SK-N-SH (cell line): Measurements from ENCODE around the gene ZNF133. TPM values are rescaled to one million over a fixed set of nuclear protein-coding genes. Genes with fewer than 3 reads are reported as not detected.

Experiments
- CTCF ChIA-PET: fragments of 300-600, 350-600 bp; formaldehyde crosslinking; extraction: SDS; loops from one replicate; lab custom pipeline; 2021; lab: Yijun Ruan, JAX
- POLR2A ChIA-PET: fragments of 350-600 bp; sonication (Branson Sonifier 250); formaldehyde crosslinking; extraction: SDS; loops from one replicate; lab custom pipeline; 2020; ENCODE audit warnings: antibody characterized with exemption, inconsistent platforms; lab: Yijun Ruan, JAX
- DNase-seq: peaks from one replicate; pipeline ENCODE4 v3.0.0; 2012
- H2AFZ ChIP-seq: fragments of 200-600 bp; sonication (generic); 2 replicates; pipeline ENCODE4 v1.8.1; 2016; ENCODE audit warnings: antibody characterized with exemption, mild to moderate bottlenecking, low read depth
- H3F3A ChIP-seq: fragments of 200-600 bp; sonication (generic); replicated peaks from 2 replicates; pipeline ENCODE3; 2016; ENCODE audit warnings: antibody characterized with exemption, mild to moderate bottlenecking; ENCODE audit not compliant: insufficient read depth
- H3K27ac ChIP-seq, 2 experiments: fragments of 200-500 bp in 1 of 2; fragments of 200-600 bp in 1 of 2; sonication (Bioruptor generic) in 1 of 2; sonication (generic), shearing (Covaris generic) in 1 of 2; 2 replicates each; pipeline versions ENCODE4 v1.5.1 to v1.6.1; 2014 to 2016; ENCODE audit warnings: low read depth in 2 of 2, inconsistent platforms in 1 of 2, low read length in 1 of 2, mild to moderate bottlenecking in 1 of 2, mixed read lengths in 1 of 2
- H3K27me3 ChIP-seq: fragments of 200-600 bp; sonication (generic), shearing (Covaris generic); 2 replicates; pipeline ENCODE4 v1.6.1; 2016; ENCODE audit warnings: mixed run types; ENCODE audit not compliant: insufficient read depth
- H3K36me3 ChIP-seq, 2 experiments: fragments of 200-500 bp in 1 of 2; fragments of 200-600 bp in 1 of 2; sonication (Bioruptor generic) in 1 of 2; sonication (generic) in 1 of 2; replicated peaks in 1 of 2; 2 replicates each; pipeline versions ENCODE3 to v1.5.1; 2014 to 2016; ENCODE audit warnings: low read length in 1 of 2, mild to moderate bottlenecking in 1 of 2; ENCODE audit not compliant: insufficient read depth in 2 of 2, control insufficient read depth in 1 of 2
- H3K4me1 ChIP-seq, 2 experiments: fragments of 200-500 bp in 1 of 2; fragments of 200-600 bp in 1 of 2; sonication (Bioruptor generic) in 1 of 2; sonication (generic), shearing (Covaris generic) in 1 of 2; 2 replicates each; pipeline versions ENCODE4 v1.5.1 to v1.6.1; 2014 to 2016; ENCODE audit warnings: low read depth in 1 of 2, low read length in 1 of 2, mixed run types in 1 of 2; ENCODE audit not compliant: insufficient read depth in 2 of 2, control insufficient read depth in 1 of 2
- H3K4me2 ChIP-seq: fragments of 200-600 bp; sonication (generic), shearing (Covaris generic); 2 replicates; pipeline ENCODE4 v1.6.1; 2017; ENCODE audit warnings: mixed run types
- H3K4me3 ChIP-seq, 2 experiments: fragments of 200-500 bp in 1 of 2; fragments of 200-600 bp in 1 of 2; sonication (Bioruptor generic) in 1 of 2; sonication (generic), shearing (Covaris generic) in 1 of 2; 2 replicates each; pipeline versions ENCODE4 v1.5.1 to v1.8.1; 2014 to 2016; ENCODE audit warnings: low read depth in 2 of 2, inconsistent platforms in 1 of 2, low read length in 1 of 2, mild to moderate bottlenecking in 1 of 2, mixed read lengths in 1 of 2, moderate library complexity in 1 of 2
- H3K79me2 ChIP-seq: fragments of 200-600 bp; sonication (generic); 2 replicates; pipeline ENCODE4 v1.8.1; 2017; ENCODE audit warnings: mild to moderate bottlenecking; ENCODE audit not compliant: insufficient read depth
- H3K9ac ChIP-seq: fragments of 200-600 bp; sonication (generic); 2 replicates; pipeline ENCODE4 v1.6.1; 2017; ENCODE audit warnings: mixed run types
- H3K9me2 ChIP-seq: fragments of 200-600 bp; sonication (generic); 2 replicates; pipeline ENCODE4 v1.6.1; 2017; ENCODE audit warnings: mixed run types
- H3K9me3 ChIP-seq: fragments of 200-600 bp; sonication (generic); 2 replicates; pipeline ENCODE4 v1.6.1; 2017; ENCODE audit warnings: mixed run types, mild to moderate bottlenecking, moderate library complexity
- H4K20me1 ChIP-seq: fragments of 200-600 bp; sonication (generic); 2 replicates; pipeline ENCODE4 v1.6.1; 2017; ENCODE audit warnings: mild to moderate bottlenecking, mixed run types; ENCODE audit not compliant: insufficient read depth
- CTCF ChIP-seq: fragments of 200-600 bp; sonication (generic); IDR thresholded peaks from 2 replicates; pipeline ENCODE4 v1.6.1; 2017; ENCODE audit warnings: antibody characterized with exemption, mild to moderate bottlenecking, moderate library complexity
- EZH2phosphoT487 ChIP-seq: fragments of 200-600 bp; sonication (generic); IDR thresholded peaks from 2 replicates; pipeline ENCODE4 v1.6.1; 2017; ENCODE audit warnings: low read depth, mixed run types, mild to moderate bottlenecking, antibody characterized with exemption, moderate library complexity, borderline replicate concordance
- FOXJ3 ChIP-seq: sonication (generic); formaldehyde crosslinking; IDR thresholded peaks from 2 replicates; pipeline ENCODE4 v1.5.1; 2020; ENCODE audit warnings: mild to moderate bottlenecking, missing genetic modification reagents
- FOXM1 ChIP-seq: IDR thresholded peaks from 2 replicates; pipeline ENCODE4 v1.4.0; 2012; ENCODE audit warnings: low read depth, mild to moderate bottlenecking
- POLR2AphosphoS5 ChIP-seq: IDR thresholded peaks from 2 replicates; pipeline ENCODE4 v1.6.1; 2012; ENCODE audit warnings: low read depth, low read length
- RAD21 ChIP-seq: IDR thresholded peaks from 2 replicates; pipeline ENCODE4 v1.6.1; 2012; ENCODE audit warnings: mild to moderate bottlenecking, low read length
- RCOR1 ChIP-seq: fragments of 150-350 bp; IDR thresholded peaks from 2 replicates; pipeline ENCODE4 v1.6.1; 2017; ENCODE audit warnings: antibody characterized with exemption, low read length
- SIN3A ChIP-seq: IDR thresholded peaks from 2 replicates; pipeline ENCODE4 v1.6.1; 2012; ENCODE audit warnings: low read depth, mild to moderate bottlenecking, low read length, moderate library complexity, borderline replicate concordance
- TAF1 ChIP-seq: IDR thresholded peaks from 2 replicates; pipeline ENCODE4 v1.6.1; 2012; ENCODE audit warnings: low read depth, mild to moderate bottlenecking, low read length, moderate library complexity, borderline replicate concordance
- USF1 ChIP-seq: IDR thresholded peaks from 2 replicates; pipeline ENCODE4 v1.4.0; 2012; ENCODE audit warnings: low read depth, borderline replicate concordance
- WGBS: methylation state at CpG from one replicate; pipeline ENCODE4 v1.1.6; 2017; ENCODE audit warnings: low lambda C conversion rate; 5-methylcytosine and 5-hydroxymethylcytosine counted together
- polyA plus RNA-seq, 3 experiments: library from polyadenylated mRNA; depleted of rRNA; stranded (reverse); fragments of >200 nt; gene quantifications; 2 replicates each; pipeline ENCODE4 v1.2.3, GENCODE V29; 2012
- TF ChIP-seq, protein P1 (sequence below): fragments of 150-350 bp; IDR thresholded peaks from 2 replicates; pipeline ENCODE4 v1.6.1; 2016; ENCODE audit warnings: mild to moderate bottlenecking, low read depth, low read length
- TF ChIP-seq, protein P2 (sequence below): IDR thresholded peaks from 2 replicates; pipeline ENCODE4 v1.6.1; 2012; ENCODE audit warnings: mild to moderate bottlenecking, low read depth, low read length, moderate library complexity

ZNF133 gene
- polyA plus RNA-seq, 1 of the 3 experiments (the other 2 are of a cell fraction) = 15.5 TPM

DNA sequence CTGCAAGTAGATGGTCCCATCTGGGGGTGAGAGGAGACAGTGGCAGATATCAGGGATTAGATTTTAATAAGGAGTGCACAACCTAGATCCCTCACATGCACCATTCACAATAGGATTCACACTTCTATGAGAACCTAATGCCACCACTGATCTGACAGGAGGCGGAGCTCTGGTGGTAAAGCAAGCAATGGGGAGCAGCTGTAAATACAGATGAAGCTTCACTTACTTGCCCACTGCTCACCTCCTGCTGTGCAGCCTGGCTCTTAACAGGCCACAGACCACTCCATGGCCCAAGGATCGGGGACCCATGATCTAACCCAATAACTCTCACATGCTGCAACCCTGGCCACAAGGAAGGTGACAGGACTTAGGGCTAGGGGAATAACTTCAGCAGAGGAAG is 75.4 kb downstream of the ZNF133 start:
- H3K4me1 ChIP-seq = no peaks in the 10 kb centered on the region
- H2AFZ ChIP-seq = no peak overlapping the region
- 57% methylated on average over 2 of the region's 2 CpGs for WGBS
- no peaks in the 10 kb centered on the region for H3K9me3 ChIP-seq
- no peak for DNase-seq
- TF ChIP-seq TAF1 = no peak
- TF ChIP-seq EZH2phosphoT487 = no peak
- no peak for TF ChIP-seq RCOR1
- TF ChIP-seq, protein P1, sequence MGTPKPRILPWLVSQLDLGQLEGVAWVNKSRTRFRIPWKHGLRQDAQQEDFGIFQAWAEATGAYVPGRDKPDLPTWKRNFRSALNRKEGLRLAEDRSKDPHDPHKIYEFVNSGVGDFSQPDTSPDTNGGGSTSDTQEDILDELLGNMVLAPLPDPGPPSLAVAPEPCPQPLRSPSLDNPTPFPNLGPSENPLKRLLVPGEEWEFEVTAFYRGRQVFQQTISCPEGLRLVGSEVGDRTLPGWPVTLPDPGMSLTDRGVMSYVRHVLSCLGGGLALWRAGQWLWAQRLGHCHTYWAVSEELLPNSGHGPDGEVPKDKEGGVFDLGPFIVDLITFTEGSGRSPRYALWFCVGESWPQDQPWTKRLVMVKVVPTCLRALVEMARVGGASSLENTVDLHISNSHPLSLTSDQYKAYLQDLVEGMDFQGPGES = no peak
- TF ChIP-seq FOXJ3 = no peak
- TF ChIP-seq CTCF = no peak
- no peak for TF ChIP-seq SIN3A
- no peak for TF ChIP-seq POLR2AphosphoS5
- no peak for TF ChIP-seq USF1
- no peak for TF ChIP-seq RAD21
- TF ChIP-seq, protein P2, sequence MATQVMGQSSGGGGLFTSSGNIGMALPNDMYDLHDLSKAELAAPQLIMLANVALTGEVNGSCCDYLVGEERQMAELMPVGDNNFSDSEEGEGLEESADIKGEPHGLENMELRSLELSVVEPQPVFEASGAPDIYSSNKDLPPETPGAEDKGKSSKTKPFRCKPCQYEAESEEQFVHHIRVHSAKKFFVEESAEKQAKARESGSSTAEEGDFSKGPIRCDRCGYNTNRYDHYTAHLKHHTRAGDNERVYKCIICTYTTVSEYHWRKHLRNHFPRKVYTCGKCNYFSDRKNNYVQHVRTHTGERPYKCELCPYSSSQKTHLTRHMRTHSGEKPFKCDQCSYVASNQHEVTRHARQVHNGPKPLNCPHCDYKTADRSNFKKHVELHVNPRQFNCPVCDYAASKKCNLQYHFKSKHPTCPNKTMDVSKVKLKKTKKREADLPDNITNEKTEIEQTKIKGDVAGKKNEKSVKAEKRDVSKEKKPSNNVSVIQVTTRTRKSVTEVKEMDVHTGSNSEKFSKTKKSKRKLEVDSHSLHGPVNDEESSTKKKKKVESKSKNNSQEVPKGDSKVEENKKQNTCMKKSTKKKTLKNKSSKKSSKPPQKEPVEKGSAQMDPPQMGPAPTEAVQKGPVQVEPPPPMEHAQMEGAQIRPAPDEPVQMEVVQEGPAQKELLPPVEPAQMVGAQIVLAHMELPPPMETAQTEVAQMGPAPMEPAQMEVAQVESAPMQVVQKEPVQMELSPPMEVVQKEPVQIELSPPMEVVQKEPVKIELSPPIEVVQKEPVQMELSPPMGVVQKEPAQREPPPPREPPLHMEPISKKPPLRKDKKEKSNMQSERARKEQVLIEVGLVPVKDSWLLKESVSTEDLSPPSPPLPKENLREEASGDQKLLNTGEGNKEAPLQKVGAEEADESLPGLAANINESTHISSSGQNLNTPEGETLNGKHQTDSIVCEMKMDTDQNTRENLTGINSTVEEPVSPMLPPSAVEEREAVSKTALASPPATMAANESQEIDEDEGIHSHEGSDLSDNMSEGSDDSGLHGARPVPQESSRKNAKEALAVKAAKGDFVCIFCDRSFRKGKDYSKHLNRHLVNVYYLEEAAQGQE = no peak
- no peak for TF ChIP-seq FOXM1
- no peak overlapping the region for H3K4me3 ChIP-seq
- H3K9ac ChIP-seq = no peak overlapping the region
- H3K79me2 ChIP-seq = no peaks in the 10 kb centered on the region
- no peaks in the 10 kb centered on the region for H4K20me1 ChIP-seq
- ChIA-PET POLR2A (no interaction called here), CTCF (no interaction called here)
- H3K4me2 ChIP-seq = no peak overlapping the region
- no peaks in the 10 kb centered on the region for H3K9me2 ChIP-seq
- H3K27ac ChIP-seq = no peak overlapping the region
- H3F3A ChIP-seq = no peaks in the 10 kb centered on the region
- 0 out of 2 replicates have a peak, but pooled peaks cover under 1% of the 10 kb centered on the region for H3K27me3 ChIP-seq
- H3K36me3 ChIP-seq = no peaks in the 10 kb centered on the region
